GM12878 (cell line): ENCODE data around the gene MIF. TPM values are rescaled to one million over a fixed set of nuclear protein-coding genes. Genes with fewer than 3 reads are reported as not detected.

Experiments used
- ATAC-seq: fragments of 200-7000 bp; cut with Tn5 transposase; 3 replicates; pipeline ENCODE4 v1.9.1; 2020; ENCODE audit warnings: mild to moderate bottlenecking, moderate library complexity
- BruUV-seq: library from RNA; stranded (reverse); fragments of 400-500 nt; replicated peaks from 2 replicates; lab custom pipeline; 2021; lab: Mats Ljungman, UMichigan
- CTCF ChIA-PET: fragments of 300-600 bp; sonication (Branson Sonifier 250); formaldehyde crosslinking; extraction: SDS; loops from one replicate; lab custom pipeline; 2021; ENCODE audit warnings: inconsistent platforms; lab: Yijun Ruan, JAX
- POLR2A ChIA-PET: fragments of 350-600 bp; formaldehyde crosslinking; extraction: SDS; loops from one replicate; lab custom pipeline; 2021; ENCODE audit warnings: inconsistent platforms; lab: Charles Lee
- RAD21 ChIA-PET: fragments of 300-600 bp; sonication (Branson Sonifier 250); formaldehyde crosslinking; loops from one replicate; lab custom pipeline; 2023; ENCODE audit warnings: antibody characterized with exemption; ENCODE audit not compliant: unreplicated experiment; lab: Charles Lee
- SMC1A ChIA-PET: fragments of 300-600 bp; sonication (Branson Sonifier 250); formaldehyde crosslinking; loops from one replicate; lab custom pipeline; 2023; ENCODE audit not compliant: unreplicated experiment, uncharacterized antibody; lab: Charles Lee
- DNase-seq: peaks from one replicate; pipeline ENCODE4 v3.0.0-alpha.2; 2011; ENCODE audit warnings: low read depth, low spot score
- FAIRE-seq: peaks from 3 replicates; lab custom pipeline; 2011; peaks lifted over from hg19 to GRCh38; lab: Jason Lieb, UNC
- H2AFZ ChIP-seq: 2 replicates; pipeline ENCODE4 v1.6.0; 2011; ENCODE audit warnings: low read depth, low read length, control low read depth; ENCODE audit not compliant: control insufficient read depth
- H3K27ac ChIP-seq: 2 replicates; pipeline ENCODE4 v1.5.1; 2011; ENCODE audit warnings: control low read depth; ENCODE audit not compliant: control insufficient read depth, insufficient read depth
- H3K27me3 ChIP-seq, 2 experiments: replicated peaks in 1 of 2; 2 replicates each; pipeline versions ENCODE4 v1.6.0 to v1.6.1; 2011; ENCODE audit warnings: low read length in 1 of 2; ENCODE audit not compliant: control insufficient read depth in 2 of 2, insufficient read depth in 2 of 2
- H3K36me3 ChIP-seq, 2 experiments: 2 replicates each; pipeline ENCODE4 v1.5.1; 2011; ENCODE audit warnings: low read length in 1 of 2; ENCODE audit not compliant: control insufficient read depth in 2 of 2, insufficient read depth in 2 of 2
- H3K4me1 ChIP-seq: 2 replicates; pipeline ENCODE4 v1.6.1; 2011; ENCODE audit warnings: mild to moderate bottlenecking, low read length, moderate library complexity, mixed read lengths; ENCODE audit not compliant: control insufficient read depth, insufficient read depth
- H3K4me2 ChIP-seq: 2 replicates; pipeline ENCODE4 v1.6.0; 2011; ENCODE audit warnings: control low read depth; ENCODE audit not compliant: control insufficient read depth, insufficient read depth
- H3K4me3 ChIP-seq: fragments of 200-600 bp; sonication (generic); 2 replicates; pipeline ENCODE4 v1.5.1; 2016
- H3K79me2 ChIP-seq: 2 replicates; pipeline ENCODE4 v1.6.0; 2011; ENCODE audit warnings: low read length; ENCODE audit not compliant: control insufficient read depth, insufficient read depth
- H3K9ac ChIP-seq: 2 replicates; pipeline ENCODE4 v1.8.0; 2011; ENCODE audit warnings: low read length, control low read depth, mixed read lengths; ENCODE audit not compliant: control insufficient read depth, insufficient read depth
- H3K9me3 ChIP-seq: replicated peaks from 3 replicates; pipeline ENCODE4 v1.5.1; 2011; ENCODE audit warnings: mild to moderate bottlenecking, low read length; ENCODE audit not compliant: control insufficient read depth, insufficient read depth
- H4K20me1 ChIP-seq: 2 replicates; pipeline ENCODE4 v1.6.0; 2011; ENCODE audit not compliant: control insufficient read depth, insufficient read depth
- ATF7 ChIP-seq: fragments of 450-650 bp; IDR thresholded peaks from 2 replicates; pipeline ENCODE4 v1.6.1; 2016; ENCODE audit warnings: low read depth, mild to moderate bottlenecking
- EZH2 ChIP-seq: IDR thresholded peaks from 2 replicates; pipeline ENCODE4 v1.6.1; 2012; ENCODE audit warnings: low read depth, mild to moderate bottlenecking, control low read depth, inconsistent platforms, low read length, borderline replicate concordance; ENCODE audit not compliant: control insufficient read depth
- HDAC6 ChIP-seq: fragments of 200-600 bp; sonication (generic); IDR thresholded peaks from one replicate; pipeline ENCODE4 v1.8.0; 2017; ENCODE audit warnings: antibody characterized with exemption; ENCODE audit not compliant: unreplicated experiment
- PAX5 ChIP-seq: IDR thresholded peaks from 2 replicates; pipeline ENCODE4 v1.6.1; 2011; ENCODE audit warnings: low read depth, low read length, borderline replicate concordance
- SMAD5 ChIP-seq: IDR thresholded peaks from 2 replicates; pipeline ENCODE4 v1.6.1; 2016; ENCODE audit warnings: antibody characterized with exemption, low read depth
- SRF ChIP-seq, 2 experiments: IDR thresholded peaks; 2 replicates each; pipeline ENCODE4 v1.6.1; 2011; ENCODE audit warnings: low read depth in 2 of 2, low read length in 2 of 2, mild to moderate bottlenecking in 1 of 2, moderate library complexity in 1 of 2
- SUPT20H ChIP-seq: IDR thresholded peaks from 2 replicates; pipeline ENCODE4 v1.6.1; 2011; ENCODE audit warnings: low read depth, mild to moderate bottlenecking, low read length, moderate library complexity, borderline replicate concordance; ENCODE audit not compliant: control insufficient read depth
- TCF12 ChIP-seq: IDR thresholded peaks from 2 replicates; pipeline ENCODE4 v1.6.1; 2011; ENCODE audit warnings: low read depth, mild to moderate bottlenecking, low read length
- WGBS: methylation state at CpG from one replicate; pipeline ENCODE4 v1.1.6; 2016; ENCODE audit warnings: low lambda C conversion rate; ENCODE audit not compliant: insufficient replicate concordance, insufficient coverage; ENCODE audit errors: missing lambda C conversion rate; 5-methylcytosine and 5-hydroxymethylcytosine counted together
- in situ Hi-C: fragments of 300-500 bp; cut with MboI; formaldehyde crosslinking; loops from 9 replicates; pipeline ENCODE4 v1.14.3; 2018; ENCODE audit warnings: mixed read lengths
- intact Hi-C: fragments of 100-400 bp; cut with micrococcal nuclease; formaldehyde crosslinking; loops from one replicate; pipeline ENCODE4 v1.14.2; 2022; ENCODE audit not compliant: unreplicated experiment
- polyA plus RNA-seq, 11 experiments: library from polyadenylated mRNA; depleted of rRNA in 4 of 11; unstranded in 6 of 11; stranded (reverse) in 5 of 11; fragments of >200 nt; fragmentation: Nextera tagmentation in 4 of 11; fragmentation: Illumina TruSeq in 1 of 11; extraction: Ambion mirVana in 4 of 11; extraction: Trizol in 1 of 11; gene quantifications; 1 replicate in 1 of 11; 2 replicates in 10 of 11; pipeline versions ENCODE4 v1.2.1 to v1.2.3, GENCODE V29; 2011 to 2016; ENCODE audit warnings: inconsistent platforms in 2 of 11, missing spikeins in 2 of 11, low read depth in 1 of 11
- total RNA-seq, 4 experiments: library from RNA; depleted of rRNA in 3 of 4; stranded (reverse); fragments of >200 nt in 3 of 4; fragmentation: Illumina TruSeq in 1 of 4; extraction: Trizol in 1 of 4; gene quantifications; 2 replicates each; pipeline versions ENCODE4 v1.2.1 to v1.2.3, GENCODE V29; 2013 to 2021
- TF ChIP-seq, protein P1 (sequence below): IDR thresholded peaks from 2 replicates; pipeline ENCODE4 v1.6.1; 2011; ENCODE audit warnings: borderline replicate concordance, low read depth, mild to moderate bottlenecking, moderate library complexity, mixed read lengths, low read length; ENCODE audit not compliant: insufficient read depth; ENCODE audit errors: extremely low read length
- TF ChIP-seq, protein P2 (sequence below): fragments of 450-650 bp; IDR thresholded peaks from 2 replicates; pipeline ENCODE4 v1.6.1; 2018; ENCODE audit warnings: mild to moderate bottlenecking, low read depth, moderate library complexity; ENCODE audit not compliant: partially characterized antibody

MIF gene
- total and polyA plus RNA-seq, 10 of the 15 experiments (the other 5 are each of a cell fraction or from before 2014, with no cell fraction given) = 37.7 to 2,972 (median 766) TPM

DNA sequence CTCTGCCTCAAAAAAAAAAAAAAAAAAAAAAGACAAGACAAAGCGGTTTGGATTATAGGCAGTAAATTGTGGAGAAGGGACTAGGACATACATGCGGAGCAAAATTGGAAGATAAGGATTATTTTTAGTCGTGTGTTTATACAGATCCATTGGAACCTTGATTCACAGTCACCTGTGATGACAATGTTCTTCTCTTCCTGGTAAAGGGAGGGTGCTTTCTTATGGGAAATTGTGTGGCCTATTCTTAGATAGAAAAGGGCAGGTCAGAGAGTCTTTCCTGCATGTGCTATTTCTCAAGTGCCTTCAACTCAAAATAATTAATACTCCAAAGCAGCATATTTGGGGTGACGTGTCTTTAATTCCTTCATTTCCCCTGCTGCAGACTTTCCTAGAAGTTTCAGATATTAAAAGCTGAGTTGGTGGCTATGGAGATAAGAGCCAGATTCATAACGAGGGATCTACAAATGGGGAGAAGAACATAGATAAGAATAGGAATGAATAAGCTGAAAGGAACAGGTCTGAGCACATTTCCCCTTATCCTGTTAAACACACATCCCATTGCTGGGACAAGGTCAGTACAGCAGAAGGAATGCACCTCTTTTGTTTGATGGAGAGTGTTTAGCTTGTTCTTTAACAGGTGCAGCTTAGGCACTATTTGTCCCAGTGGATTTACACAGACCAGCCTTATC lies 44.3 kb downstream of the MIF start:
- intact Hi-C loops (no loop called here), in situ Hi-C loops (loop anchor here (5.0 kb wide), 1 partner anchor 69 kb away; the partner anchor contains the start of gene GSTT4)
- Histone ChIP-seq H3K9me3 (no peaks in the 10 kb centered on the region), H3K27ac (no peak overlapping the region), H3K79me2 (no peaks in the 10 kb centered on the region), H3K9ac (no peak overlapping the region), H2AFZ (no peak overlapping the region), H3K4me1 (no peaks in the 10 kb centered on the region), H3K4me3 (no peak overlapping the region), H4K20me1 (no peaks in the 10 kb centered on the region), H3K4me2 (no peak overlapping the region), H3K27me3 (no peaks in the 10 kb centered on the region), H3K36me3 (no peaks in the 10 kb centered on the region)
- ChIA-PET POLR2A (no interaction called here), RAD21 (no interaction called here), SMC1A (no interaction called here), CTCF (no interaction called here)
- FAIRE-seq = no peak
- no TSS peak for BruUV-seq
- DNase-seq = no peak
- 48% methylated on average over 5 of the region's 5 CpGs for WGBS
- no peak for ATAC-seq
- TF ChIP-seq, protein P1, sequence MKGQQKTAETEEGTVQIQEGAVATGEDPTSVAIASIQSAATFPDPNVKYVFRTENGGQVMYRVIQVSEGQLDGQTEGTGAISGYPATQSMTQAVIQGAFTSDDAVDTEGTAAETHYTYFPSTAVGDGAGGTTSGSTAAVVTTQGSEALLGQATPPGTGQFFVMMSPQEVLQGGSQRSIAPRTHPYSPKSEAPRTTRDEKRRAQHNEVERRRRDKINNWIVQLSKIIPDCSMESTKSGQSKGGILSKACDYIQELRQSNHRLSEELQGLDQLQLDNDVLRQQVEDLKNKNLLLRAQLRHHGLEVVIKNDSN = no peak
- TF ChIP-seq SRF (IDR thresholded peaks at IDR 0.05; ENCODE audit: low read depth in 2 of 2, low read length in 2 of 2) (no peak), SMAD5 (no peak), TCF12 (no peak), PAX5 (no peak), SUPT20H (no peak), ATF7 (no peak), HDAC6 (no peak), EZH2 (no peak)
- TF ChIP-seq, protein P2, sequence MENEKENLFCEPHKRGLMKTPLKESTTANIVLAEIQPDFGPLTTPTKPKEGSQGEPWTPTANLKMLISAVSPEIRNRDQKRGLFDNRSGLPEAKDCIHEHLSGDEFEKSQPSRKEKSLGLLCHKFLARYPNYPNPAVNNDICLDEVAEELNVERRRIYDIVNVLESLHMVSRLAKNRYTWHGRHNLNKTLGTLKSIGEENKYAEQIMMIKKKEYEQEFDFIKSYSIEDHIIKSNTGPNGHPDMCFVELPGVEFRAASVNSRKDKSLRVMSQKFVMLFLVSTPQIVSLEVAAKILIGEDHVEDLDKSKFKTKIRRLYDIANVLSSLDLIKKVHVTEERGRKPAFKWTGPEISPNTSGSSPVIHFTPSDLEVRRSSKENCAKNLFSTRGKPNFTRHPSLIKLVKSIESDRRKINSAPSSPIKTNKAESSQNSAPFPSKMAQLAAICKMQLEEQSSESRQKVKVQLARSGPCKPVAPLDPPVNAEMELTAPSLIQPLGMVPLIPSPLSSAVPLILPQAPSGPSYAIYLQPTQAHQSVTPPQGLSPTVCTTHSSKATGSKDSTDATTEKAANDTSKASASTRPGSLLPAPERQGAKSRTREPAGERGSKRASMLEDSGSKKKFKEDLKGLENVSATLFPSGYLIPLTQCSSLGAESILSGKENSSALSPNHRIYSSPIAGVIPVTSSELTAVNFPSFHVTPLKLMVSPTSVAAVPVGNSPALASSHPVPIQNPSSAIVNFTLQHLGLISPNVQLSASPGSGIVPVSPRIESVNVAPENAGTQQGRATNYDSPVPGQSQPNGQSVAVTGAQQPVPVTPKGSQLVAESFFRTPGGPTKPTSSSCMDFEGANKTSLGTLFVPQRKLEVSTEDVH = no peak
